Sciatic nerve (tissue), 1 donor: ENCODE measurements around the gene DMRTC2. TPM values are rescaled to one million over a fixed set of nuclear protein-coding genes. Genes with fewer than 3 reads are reported as not detected.

ENCODE experiments used
- microRNA-seq: library from miRNA; unstranded; fragments of <30 nt; microRNA quantifications from one replicate; pipeline ENCODE4 v1.2.0, GENCODE V29; 2020
- total RNA-seq: library from RNA; stranded (reverse); fragmentation: NEBNext Ultra II Directional; extraction: Animal tissue kit (Norgen Biotek cat#: 25700); gene quantifications from one replicate; pipeline ENCODE4 v1.2.1, GENCODE V29; 2021
- donor health status: DM: no; HTN: no; CAD: no.

DMRTC2 gene
- total RNA-seq, 1 donor from 2014 or later, result not detected

Small RNAs within 50 kb of the gene (microRNA-seq; reads per million reads assigned to microRNA genes)
- gene MIR6797, result not detected

Other genes starting within 250 kb of the DMRTC2 start
- 1.9 TPM for gene CEACAM4, start 218.0 kb upstream of the DMRTC2 start, total RNA-seq
- gene CEACAM7, start 156.8 kb upstream of the DMRTC2 start, total RNA-seq, result not detected
- gene CEACAM5, start 136.4 kb upstream of the DMRTC2 start, total RNA-seq, result 0.22 TPM
- 1.1 TPM for gene CEACAM6, start 89.5 kb upstream of the DMRTC2 start, total RNA-seq
- 3.3 TPM for gene CEACAM3, start 48.5 kb upstream of the DMRTC2 start, total RNA-seq
- gene LYPD4, start 359 bp upstream of the DMRTC2 start, total RNA-seq, result not detected
- 788 TPM for gene RPS19, start 15.2 kb downstream of the DMRTC2 start, total RNA-seq
- 2.1 TPM for gene CD79A, start 32.2 kb downstream of the DMRTC2 start, total RNA-seq
- 137 TPM for gene ARHGEF1, start 38.1 kb downstream of the DMRTC2 start, total RNA-seq
- gene ERFL, start 83.4 kb downstream of the DMRTC2 start, total RNA-seq, result 0.27 TPM
- gene RABAC1, start 114.3 kb downstream of the DMRTC2 start, total RNA-seq, result 133 TPM
- 0.18 TPM for gene ATP1A3, start 149.2 kb downstream of the DMRTC2 start, total RNA-seq
- gene GRIK5, start 225.2 kb downstream of the DMRTC2 start, total RNA-seq, result 9.2 TPM
- gene ZNF574, start 231.1 kb downstream of the DMRTC2 start, total RNA-seq, result 13.2 TPM